GM18909 (cell line): ENCODE measurements around the gene FEM1B.
"Not testable (repeated sequence)": the region's sequence is repeated elsewhere in the genome, so short reads cannot be mapped to it uniquely, and the experiment has no call there.

Experiments
- ATAC-seq: cut with Tn5 transposase; IDR thresholded peaks from one replicate; pipeline ENCODE4 v1.9.1; 2021; ENCODE audit warnings: mild to moderate bottlenecking; ENCODE audit not compliant: unreplicated experiment, poor library complexity

The FEM1B gene

DNA sequence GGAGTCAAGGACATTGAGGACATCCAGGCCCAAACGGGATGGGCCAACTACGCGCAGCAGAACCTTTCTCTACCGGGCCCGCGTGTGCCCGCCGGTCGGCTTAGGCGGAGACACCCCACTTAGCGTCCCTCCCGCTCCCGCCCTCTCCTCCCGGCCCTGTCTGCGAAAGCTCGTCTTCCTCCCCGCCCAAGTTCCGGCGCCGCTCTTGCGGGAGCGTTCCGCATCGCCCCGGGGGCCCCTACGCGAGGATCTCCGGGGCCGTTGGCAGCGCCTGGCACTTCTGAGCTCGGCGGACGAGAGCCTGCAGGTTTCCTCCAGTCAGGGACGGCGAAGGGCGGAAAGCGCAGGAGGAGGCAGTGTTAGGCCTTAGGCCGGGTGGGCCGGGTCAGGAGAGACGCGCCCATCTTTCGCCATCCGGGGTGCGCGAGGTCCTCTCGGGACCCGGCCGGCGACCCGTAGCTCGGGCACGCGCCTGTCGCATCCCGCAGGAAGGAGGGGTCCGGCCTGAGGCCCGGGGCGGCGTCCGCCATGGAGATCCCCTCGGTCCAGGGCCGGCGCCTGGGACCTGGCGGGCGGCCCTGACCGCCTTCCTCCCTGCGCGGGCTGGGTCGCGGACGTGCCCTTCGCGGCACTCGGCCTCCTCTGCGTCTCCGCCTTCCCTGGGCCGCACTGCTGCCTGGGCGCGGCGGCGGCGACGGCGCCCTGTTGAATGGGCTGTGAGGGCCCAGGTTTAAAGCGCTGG is at the start of gene FEM1B:
TSS of gene FEM1B (plus strand) at position 143 of the 742 bp plus-strand sequence. CDS start 673 bp downstream, outside the sequence.
- peak; percentile 73 for ATAC-seq

DNA sequence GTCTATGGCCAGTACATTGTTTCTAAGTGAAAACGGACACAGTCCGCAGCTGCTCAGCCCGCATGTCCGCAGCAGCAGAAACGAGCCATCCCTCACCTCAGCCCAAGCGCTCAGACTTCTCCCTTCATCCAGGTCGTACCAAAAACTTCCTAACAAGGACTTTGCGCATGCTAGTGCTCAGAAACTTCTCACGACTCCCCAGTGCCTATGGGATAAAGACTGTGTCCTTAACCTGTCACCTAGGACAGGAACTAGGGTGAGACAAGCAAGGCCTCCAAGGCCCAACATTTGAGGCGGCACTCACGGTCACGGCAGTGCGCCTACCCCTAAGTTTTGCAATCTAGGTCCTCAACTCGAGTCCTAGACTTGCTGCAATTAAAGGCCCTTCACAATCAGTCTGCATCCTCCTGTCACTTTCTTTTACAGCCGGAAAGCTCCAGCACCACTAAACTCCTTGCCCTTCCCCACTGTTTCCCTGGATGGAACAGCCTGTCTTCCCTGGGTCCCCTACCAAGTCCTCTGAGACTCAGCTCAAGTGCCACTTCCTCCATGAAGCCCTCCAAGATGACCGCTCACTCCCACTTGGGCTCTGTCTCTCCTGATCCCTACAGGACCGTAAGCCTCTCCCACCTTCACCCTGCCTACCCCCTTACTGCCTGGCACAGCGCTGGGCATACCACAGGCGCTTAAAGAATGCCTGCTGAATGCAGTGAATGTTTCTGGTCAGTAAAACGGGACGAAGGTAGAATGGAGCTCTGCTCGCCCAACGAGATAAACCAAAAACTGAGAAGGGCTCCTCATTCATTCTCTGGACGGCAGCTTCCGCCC is 49.2 kb upstream of the FEM1B start:
- ATAC-seq = no peak

DNA sequence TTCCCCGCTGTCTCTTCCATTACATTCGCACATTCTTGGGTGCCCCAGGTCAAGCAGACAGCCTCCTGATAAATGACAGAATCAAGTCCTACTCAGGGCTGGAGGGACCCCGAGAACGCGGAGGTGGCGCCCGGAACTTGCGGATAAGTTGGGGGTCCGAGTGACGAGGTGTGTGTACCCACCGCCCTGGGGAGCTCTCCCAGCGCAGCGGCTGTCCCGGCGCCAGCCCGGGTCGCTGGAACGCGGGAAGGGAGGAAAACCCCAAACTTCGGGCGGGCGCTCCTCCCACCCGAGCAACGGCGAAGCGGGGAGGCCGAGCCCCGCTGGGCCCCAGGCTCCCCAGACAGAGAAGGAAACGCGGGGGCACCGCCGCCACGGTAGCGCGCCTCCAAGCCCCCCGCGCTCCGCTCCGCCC is 48.6 kb upstream of the FEM1B start:
- peak; percentile 9 for ATAC-seq

DNA sequence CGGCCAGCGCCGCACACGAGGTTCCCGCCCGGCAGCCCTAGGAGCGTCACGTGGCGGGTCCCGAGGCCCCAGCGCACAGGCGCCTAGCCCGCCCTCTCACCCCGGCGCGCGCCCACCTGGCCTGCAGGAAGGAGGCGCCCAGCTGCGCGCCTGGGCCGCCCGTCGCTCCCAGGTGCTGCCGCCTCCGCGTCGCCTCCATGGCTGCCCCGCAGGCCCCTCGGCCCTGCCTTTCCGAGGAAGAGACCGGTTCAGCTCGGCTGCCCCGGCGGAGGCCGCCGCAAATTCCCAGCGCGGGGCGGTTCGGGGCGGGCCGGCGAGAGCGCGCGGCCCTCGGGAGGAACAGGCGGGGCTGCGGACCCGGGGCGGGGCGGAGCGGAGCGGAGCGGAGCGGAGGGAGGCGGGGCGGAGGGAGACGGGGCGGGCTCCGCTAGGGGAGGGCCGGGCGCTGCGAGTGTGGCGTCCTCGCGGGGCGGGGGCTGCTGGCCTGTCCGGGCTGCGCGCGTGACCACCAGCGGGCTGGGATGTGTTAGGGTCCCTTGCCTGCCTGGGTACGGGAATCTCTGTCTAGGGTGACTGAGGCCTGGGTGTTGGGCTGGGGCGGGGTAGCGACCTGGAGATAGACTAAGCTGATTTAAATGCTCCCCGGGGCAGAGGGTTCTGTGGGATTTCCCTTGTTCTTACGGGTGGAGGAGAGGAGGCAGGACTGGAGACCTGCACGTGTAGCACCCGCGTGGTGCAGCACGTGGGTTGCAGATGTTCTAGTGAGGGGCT is 48.0 kb upstream of the FEM1B start, which contains the start of gene CLN6:
TSS of gene CLN6 (minus strand) at position 343 of the 771 bp plus-strand sequence. CDS start at position 199, 144 bp downstream.
- peak; percentile 75 for ATAC-seq

DNA sequence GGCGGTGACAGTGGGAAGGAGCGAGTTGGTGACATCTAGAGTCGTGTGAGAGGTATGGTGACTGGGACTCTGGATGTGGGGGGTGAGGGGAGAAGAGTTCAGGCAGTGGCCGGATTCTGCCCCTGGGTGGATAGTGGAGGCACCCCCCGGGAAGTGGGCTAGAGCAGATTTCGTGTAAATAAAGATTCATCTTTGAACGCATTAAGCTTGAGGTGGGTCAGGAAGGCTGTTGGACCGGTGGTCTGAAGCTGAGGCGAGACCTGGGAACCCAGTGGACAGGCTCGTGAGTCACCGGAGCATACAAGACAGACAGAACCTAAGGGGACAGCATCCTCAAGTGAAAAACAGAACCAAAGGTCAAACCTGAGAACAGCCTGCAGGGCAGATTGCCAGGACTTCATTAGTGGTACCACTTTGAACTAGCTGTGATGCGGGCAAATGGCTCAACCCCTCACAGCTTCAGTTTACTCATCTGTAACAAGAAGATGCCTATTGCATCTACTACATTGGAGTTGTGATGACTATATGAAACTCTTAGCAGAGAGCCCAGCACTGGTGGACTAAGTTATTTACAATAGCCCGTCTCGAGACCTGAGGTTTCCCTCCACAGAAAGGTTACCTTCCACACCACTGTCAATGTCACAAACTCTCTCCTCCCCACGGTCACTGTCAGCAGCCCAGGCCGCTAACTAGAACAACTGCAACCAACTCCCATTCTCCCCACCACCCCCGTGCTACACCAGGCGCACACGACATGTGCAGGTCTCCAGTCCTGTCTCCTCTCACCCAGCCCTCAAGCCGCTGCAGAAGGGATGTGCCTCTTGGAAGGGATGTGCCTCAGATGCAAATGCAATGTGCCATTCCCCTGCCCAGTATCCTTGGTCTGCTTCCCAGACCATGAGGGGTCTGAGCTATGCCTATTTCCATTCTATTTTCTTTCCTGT is 47.1 kb upstream of the FEM1B start:
- ATAC-seq = no peak

DNA sequence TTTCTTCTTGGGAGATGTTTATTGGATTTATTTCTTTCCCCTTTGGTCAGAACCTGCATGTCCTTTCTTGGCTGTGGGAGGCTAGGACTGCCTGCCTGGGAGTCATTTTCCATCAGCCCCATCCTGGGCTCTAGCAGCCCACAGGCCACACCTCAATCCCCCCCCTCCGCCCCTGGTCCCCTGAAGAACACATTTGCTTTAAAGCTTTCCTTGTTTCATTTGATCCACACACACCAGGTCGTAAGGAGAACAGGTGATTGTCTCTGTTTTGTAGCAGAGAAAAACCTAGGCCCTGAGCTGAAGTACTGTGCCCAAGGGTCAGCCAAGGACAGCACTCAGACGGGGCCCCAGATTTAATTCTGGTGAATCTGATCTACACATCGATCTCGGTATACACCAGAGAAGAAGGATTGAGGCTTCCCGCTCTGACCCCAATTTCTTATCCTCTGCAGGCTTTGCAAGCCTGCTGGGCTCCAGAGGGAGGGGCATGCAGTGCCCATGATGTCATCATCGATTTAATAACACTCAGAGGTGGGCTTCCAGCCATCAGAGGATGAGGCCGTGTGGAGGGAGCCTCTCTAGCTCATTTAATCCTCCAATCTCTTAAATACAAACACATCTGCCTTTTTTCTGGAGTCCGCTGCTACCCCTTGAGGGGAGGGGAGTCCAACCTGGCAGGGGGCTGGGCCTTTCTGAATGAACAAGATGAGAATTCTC is 46.3 kb upstream of the FEM1B start:
- no peak for ATAC-seq

DNA sequence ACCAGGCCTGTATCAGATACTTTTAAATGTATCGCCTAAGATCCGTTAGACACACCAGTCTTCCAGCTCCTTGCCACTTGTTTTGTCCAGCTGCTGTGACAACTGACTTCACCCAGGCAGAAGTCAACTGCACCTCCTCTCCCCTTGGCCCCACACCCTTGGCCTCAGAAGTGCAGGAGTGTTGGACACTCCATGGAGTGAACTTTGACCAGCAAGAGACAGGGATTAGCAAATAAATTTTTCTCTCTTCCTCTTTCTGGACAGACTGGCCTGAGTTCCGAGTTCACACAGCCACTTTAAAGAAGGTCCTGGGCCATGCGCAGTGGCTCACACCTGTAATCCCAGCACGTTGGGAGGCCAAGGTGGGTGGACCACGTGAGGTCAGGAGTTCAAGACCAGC is 45.1 kb upstream of the FEM1B start:
- ATAC-seq = no peak

DNA sequence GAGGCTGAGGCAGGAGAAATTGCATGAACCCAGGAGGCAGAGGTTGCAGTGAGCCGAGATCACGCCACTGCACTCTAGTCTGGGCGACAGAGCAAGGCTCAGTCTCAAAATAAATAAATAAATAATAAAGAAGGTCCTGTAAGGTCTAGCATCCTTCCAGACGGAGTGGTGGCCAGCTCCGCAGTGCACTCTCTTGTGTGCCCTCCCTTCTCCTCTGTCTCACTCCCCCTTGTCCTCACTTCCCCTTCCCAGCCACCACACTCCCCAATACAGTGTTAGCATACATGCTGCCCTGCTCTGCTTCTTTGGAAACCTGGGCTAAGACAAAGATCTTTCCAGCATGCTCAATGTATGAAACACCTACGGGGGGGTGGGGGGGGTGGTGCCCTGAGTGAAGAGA is 44.6 kb upstream of the FEM1B start:
- ATAC-seq = no peak

DNA sequence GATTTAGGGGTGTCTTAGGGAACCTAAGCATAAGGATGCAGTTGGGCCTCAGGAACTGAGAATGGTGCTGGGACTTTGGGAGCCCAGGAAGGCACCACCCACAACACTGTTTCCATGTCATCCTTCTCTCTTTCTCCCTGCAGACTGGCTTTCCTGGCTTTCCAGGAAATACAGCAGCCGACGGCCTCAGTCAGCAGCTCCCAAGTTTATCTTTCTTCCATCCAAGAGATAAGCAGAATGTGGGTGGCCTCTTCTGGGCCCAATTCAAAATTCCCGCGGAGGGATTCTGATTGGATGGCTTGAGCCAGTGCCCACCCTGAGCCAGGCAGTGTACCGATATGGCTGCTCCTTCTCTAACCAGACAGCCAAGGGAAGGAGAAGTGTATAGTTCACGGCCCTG is 43.5 kb upstream of the FEM1B start:
- ATAC-seq = no peak

DNA sequence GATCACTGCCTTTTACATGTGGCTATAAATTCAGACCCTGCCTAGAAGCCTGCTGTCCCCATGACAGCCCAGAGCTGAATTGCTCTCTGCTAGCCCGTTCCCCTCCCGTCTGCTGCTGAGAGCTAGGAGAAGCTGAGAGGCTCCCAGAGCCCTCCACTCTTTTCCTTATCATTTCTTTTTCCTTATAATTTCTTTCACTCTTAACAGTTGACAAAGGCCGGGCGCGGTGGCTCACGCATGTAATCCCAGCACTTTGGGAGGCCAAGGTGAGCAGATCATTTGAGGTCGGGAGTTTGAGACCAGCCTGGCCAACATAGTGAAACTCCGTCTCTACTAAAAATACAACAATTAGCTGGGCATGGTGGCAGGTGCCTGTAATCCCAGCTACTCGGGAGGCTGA is 43.0 kb upstream of the FEM1B start:
- not testable (repeated sequence) for ATAC-seq

DNA sequence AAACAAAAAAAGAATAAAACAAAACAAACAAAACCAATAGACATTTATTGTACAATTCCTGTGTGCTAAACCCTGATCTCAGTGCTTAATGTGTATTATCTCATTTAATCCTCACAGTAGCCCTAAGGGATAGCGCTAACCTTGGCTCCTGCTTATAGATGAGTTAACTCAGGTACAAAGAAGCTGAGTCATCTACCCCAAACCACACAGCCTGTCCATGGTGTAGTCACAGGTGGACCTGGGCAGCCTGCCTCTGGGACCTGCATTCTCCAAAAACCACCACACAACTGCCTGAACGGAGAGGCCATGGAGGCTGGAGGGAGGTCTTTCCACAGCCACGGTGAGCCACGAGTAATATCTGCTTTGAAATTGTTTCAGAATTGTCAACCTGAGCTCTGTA is 42.5 kb upstream of the FEM1B start:
- no peak for ATAC-seq

DNA sequence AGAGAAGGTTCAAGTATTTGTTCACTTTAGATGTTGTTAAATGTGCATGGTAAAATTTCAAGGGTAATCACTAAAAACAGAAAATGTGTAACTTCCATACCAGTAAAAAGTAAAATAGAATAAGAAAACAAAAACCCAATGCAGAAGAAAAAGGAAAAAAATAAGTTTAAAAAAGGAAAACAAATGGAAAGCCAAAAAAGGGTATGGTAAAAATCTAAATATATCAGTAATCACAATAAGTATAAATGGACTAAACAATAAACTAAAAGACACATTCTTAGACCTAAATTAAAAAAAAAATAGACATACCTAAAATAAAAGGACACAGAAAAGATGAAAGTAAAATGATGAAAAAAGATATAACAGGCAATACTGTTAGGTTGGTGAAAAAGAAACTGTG is 38.5 kb upstream of the FEM1B start:
- no peak for ATAC-seq

DNA sequence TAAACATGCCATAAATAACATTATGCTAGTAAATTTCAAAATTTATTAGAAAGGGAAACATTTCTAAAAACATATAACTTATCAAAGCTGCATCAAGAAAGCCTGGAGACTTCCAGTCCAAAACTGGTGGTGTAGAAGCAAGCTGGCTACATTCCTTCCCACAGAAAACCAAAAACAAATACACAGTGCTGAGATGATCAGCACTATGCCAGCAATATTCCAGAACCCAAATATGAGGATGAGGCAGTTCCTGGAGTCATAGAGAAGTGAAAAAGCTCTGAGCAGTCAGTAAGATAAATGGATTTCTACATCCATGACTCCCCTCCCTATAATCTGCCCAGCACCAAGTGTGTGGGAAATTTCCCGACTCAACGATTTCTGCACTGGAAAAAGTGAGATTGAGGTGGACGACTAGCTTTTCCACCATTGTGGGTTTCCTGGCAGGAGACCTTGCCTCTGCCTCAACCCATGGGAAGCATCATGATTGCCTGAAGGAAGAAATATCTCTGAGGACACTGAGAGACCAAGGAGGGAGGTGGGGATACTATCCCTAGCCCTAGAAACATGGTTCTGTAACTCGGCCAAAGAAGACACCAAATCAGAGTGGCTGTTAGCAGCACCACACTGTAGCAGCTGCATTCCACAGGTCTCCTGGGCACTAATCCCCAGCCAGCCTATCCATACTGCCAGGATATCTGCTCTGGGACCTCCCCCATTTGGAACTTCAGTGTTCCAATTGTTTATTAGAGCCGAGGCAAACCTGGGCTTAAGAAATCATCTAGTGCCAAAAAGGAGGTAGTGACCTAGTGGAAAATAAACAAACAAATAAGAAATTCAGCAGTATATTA is 36.2 kb upstream of the FEM1B start:
- ATAC-seq = no peak

DNA sequence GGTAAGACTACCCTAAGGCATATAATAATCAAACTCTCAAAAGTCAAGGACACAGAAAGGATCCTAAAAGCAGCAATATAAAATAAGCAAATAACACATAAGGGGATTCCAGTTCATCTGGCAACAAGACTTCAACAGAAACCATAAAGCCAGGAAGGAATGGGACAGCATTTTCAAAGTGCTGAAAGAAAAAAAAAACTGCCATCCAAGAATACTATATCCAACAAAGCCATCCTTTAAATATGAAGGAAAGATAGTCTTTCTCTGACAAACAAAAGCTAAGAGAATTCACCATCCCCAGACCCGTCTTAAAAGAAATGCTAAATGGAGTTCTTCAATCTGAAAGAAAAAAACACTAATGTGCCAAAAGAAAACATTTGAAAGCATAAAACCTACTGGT is 33.3 kb upstream of the FEM1B start:
- no peak for ATAC-seq

DNA sequence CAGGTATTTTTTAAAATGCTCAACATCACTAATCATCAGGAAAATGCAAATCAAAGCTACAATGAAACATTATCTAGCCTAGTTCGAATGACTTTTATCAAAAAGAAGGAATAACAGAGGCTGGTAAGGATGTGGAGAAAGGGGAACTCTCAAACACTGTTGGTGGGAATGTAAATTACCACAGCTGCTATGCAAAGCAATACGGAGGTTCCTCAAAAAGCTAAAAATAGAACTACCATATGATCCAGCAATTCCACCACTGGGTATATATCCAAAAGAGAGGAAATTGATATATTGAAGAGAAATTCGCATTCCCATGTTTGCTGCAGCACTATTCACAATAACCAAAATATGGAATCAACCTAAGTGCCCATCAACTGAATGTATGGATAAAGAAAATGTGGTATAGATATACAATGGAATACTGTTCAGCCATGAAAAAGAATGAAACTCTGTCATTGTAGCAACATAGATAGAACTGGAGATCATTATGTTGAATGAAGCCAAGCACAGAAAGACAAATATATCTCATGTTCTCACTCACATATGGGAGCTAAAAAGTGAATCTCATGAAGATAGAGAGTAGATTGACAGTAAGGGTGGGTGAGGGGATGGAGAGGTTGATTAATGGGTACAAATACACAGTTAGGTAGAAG is 28.4 kb upstream of the FEM1B start:
- no peak for ATAC-seq

DNA sequence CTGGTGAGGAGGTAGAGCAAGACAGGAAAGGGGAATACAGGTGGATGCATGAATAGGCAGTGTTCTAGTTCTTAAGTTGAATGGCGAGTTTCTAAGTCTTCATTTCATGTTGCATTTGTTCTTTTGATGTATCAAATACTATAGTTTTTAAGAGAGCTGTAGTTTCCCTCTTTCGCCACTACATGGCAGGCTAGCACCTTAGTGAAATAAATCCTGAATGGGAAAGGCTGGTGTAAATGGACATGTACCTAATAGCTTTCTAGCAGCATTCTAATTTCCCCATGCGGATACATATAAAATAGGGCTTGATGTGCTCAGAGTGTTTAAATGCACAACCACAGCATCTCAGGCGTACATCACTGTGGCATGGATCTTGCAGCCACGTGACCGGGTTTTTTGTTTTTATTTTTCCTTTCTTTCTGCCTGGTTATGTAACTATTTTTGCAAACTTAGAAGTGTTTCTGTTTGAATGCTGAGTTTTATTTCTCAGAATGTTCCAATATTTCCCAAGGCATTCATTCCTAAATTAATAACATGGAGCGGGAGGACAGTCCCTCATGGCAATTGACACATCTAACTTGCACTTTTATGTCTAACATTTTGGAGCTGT is 24.5 kb upstream of the FEM1B start:
- ATAC-seq = no peak
